IMR-90 (cell line): ENCODE data around the gene MDC1. TPM values are rescaled to one million over a fixed set of nuclear protein-coding genes. Genes with fewer than 3 reads are reported as not detected.

ENCODE experiments used
- ATAC-seq: fragments of 200-7000 bp; cut with Tn5 transposase; 2 replicates; pipeline ENCODE4 v1.9.1; 2020; ENCODE audit warnings: low read depth, mild to moderate bottlenecking, moderate library complexity
- BruUV-seq: library from RNA; stranded (reverse); fragments of 400-500 nt; replicated peaks from 2 replicates; lab custom pipeline; 2021; lab: Mats Ljungman, UMichigan
- CTCF ChIA-PET: fragments of 300-600 bp; formaldehyde crosslinking; extraction: SDS; loops from one replicate; lab custom pipeline; 2021; ENCODE audit warnings: antibody characterized with exemption; lab: Yijun Ruan, JAX
- POLR2A ChIA-PET: fragments of 300-600 bp; sonication (Branson Sonifier 250); formaldehyde crosslinking; loops from one replicate; lab custom pipeline; 2022; ENCODE audit warnings: antibody characterized with exemption; ENCODE audit not compliant: unreplicated experiment; lab: Charles Lee
- DNase-seq: peaks from one replicate; pipeline ENCODE4 v3.0.0; 2013
- H2AFZ ChIP-seq: replicated peaks from 2 replicates; pipeline ENCODE3; 2013; ENCODE audit warnings: low read length, mild to moderate bottlenecking; ENCODE audit not compliant: poor library complexity
- H2AK5ac ChIP-seq: 2 replicates; pipeline ENCODE4 v1.6.1; 2013; ENCODE audit warnings: low read depth, low read length, inconsistent platforms
- H2AK9ac ChIP-seq: replicated peaks from 2 replicates; pipeline ENCODE3; 2013; ENCODE audit warnings: mild to moderate bottlenecking, low read depth, low read length, moderate library complexity; ENCODE audit not compliant: poor library complexity
- H2BK120ac ChIP-seq: 2 replicates; pipeline ENCODE4 v1.6.1; 2013; ENCODE audit warnings: low read depth, low read length, inconsistent platforms
- H2BK15ac ChIP-seq: 3 replicates; pipeline ENCODE4 v1.6.1; 2013; ENCODE audit warnings: low read depth, low read length, inconsistent platforms
- H2BK20ac ChIP-seq: 2 replicates; pipeline ENCODE4 v1.6.1; 2013; ENCODE audit warnings: low read depth, mild to moderate bottlenecking, inconsistent platforms, low read length, moderate library complexity
- H2BK5ac ChIP-seq: 2 replicates; pipeline ENCODE4 v1.6.1; 2013; ENCODE audit warnings: mild to moderate bottlenecking, low read depth, low read length, inconsistent platforms; ENCODE audit not compliant: poor library complexity, severe bottlenecking
- H3K14ac ChIP-seq: replicated peaks from 2 replicates; pipeline ENCODE4 v1.6.1; 2013; ENCODE audit warnings: low read depth, low read length, inconsistent platforms
- H3K18ac ChIP-seq: 2 replicates; pipeline ENCODE4 v1.6.1; 2013; ENCODE audit warnings: low read depth, low read length, control low read depth
- H3K23ac ChIP-seq: 2 replicates; pipeline ENCODE4 v1.6.1; 2013; ENCODE audit warnings: low read depth, low read length, inconsistent platforms
- H3K27ac ChIP-seq: 2 replicates; pipeline ENCODE4 v1.5.1; 2013; ENCODE audit warnings: mild to moderate bottlenecking, control low read depth, low read length; ENCODE audit not compliant: insufficient read depth
- H3K27me3 ChIP-seq: 2 replicates; pipeline ENCODE4 v1.6.1; 2013; ENCODE audit warnings: low read length; ENCODE audit not compliant: control insufficient read depth, insufficient read depth
- H3K36me3 ChIP-seq: 2 replicates; pipeline ENCODE4 v1.6.1; 2013; ENCODE audit warnings: low read length, mixed read lengths; ENCODE audit not compliant: control insufficient read depth, insufficient read depth
- H3K4ac ChIP-seq: 2 replicates; pipeline ENCODE4 v1.6.1; 2013; ENCODE audit warnings: low read depth, low read length, inconsistent platforms
- H3K4me1 ChIP-seq: 2 replicates; pipeline ENCODE4 v1.6.1; 2013; ENCODE audit warnings: low read length, mixed read lengths; ENCODE audit not compliant: control insufficient read depth, insufficient read depth
- H3K4me2 ChIP-seq: 2 replicates; pipeline ENCODE4 v1.6.1; 2013; ENCODE audit warnings: low read depth, mild to moderate bottlenecking, control low read depth, low read length, moderate library complexity
- H3K4me3 ChIP-seq: 2 replicates; pipeline ENCODE4 v1.5.1; 2013; ENCODE audit warnings: low read depth, mild to moderate bottlenecking, control low read depth, low read length, moderate library complexity; ENCODE audit not compliant: insufficient read depth
- H3K56ac ChIP-seq: 2 replicates; pipeline ENCODE4 v1.6.1; 2013; ENCODE audit warnings: low read length, inconsistent platforms; ENCODE audit not compliant: insufficient read depth; ENCODE audit errors: extremely low read depth
- H3K79me1 ChIP-seq, 2 experiments: 2 replicates each; pipeline ENCODE4 v1.6.1; 2013; ENCODE audit warnings: low read length in 2 of 2, inconsistent platforms in 1 of 2, low read depth in 1 of 2
- H3K9ac ChIP-seq: 2 replicates; pipeline ENCODE4 v1.6.1; 2013; ENCODE audit warnings: low read depth, low read length, control low read depth
- H3K9me1 ChIP-seq: 2 replicates; pipeline ENCODE4 v1.6.1; 2013; ENCODE audit warnings: low read length, inconsistent platforms; ENCODE audit not compliant: insufficient read depth
- H3K9me3 ChIP-seq: 2 replicates; pipeline ENCODE4 v1.6.1; 2013; ENCODE audit warnings: low read length; ENCODE audit not compliant: control insufficient read depth, insufficient read depth
- H4K20me1 ChIP-seq: 2 replicates; pipeline ENCODE4 v1.6.1; 2013; ENCODE audit warnings: low read length, inconsistent platforms; ENCODE audit not compliant: insufficient read depth
- H4K5ac ChIP-seq: 2 replicates; pipeline ENCODE4 v1.6.1; 2013; ENCODE audit warnings: mild to moderate bottlenecking, low read depth, low read length, control low read depth
- H4K8ac ChIP-seq, 2 experiments: 2 replicates each; pipeline ENCODE4 v1.6.1; 2013; ENCODE audit warnings: low read depth in 2 of 2, low read length in 2 of 2, control low read depth in 1 of 2, inconsistent platforms in 1 of 2
- H4K91ac ChIP-seq: 2 replicates; pipeline ENCODE4 v1.6.1; 2013; ENCODE audit warnings: low read depth, low read length, inconsistent platforms; ENCODE audit not compliant: insufficient read depth
- BHLHE40 ChIP-seq: fragments of 150-350 bp; IDR thresholded peaks from 2 replicates; pipeline ENCODE4 v1.6.1; 2016; ENCODE audit warnings: mild to moderate bottlenecking, low read depth, low read length
- CEBPB ChIP-seq: IDR thresholded peaks from 2 replicates; pipeline ENCODE4 v1.6.1; 2012; ENCODE audit warnings: low read depth, low read length, improper control_type of control experiment
- CHD1 ChIP-seq: IDR thresholded peaks from 2 replicates; pipeline ENCODE4 v1.6.1; 2012; ENCODE audit warnings: low read depth, low read length, improper control_type of control experiment
- ELK1 ChIP-seq: fragments of 150-350 bp; IDR thresholded peaks from 2 replicates; pipeline ENCODE4 v1.6.1; 2016; ENCODE audit warnings: low read depth, mild to moderate bottlenecking, low read length, moderate library complexity, borderline replicate concordance
- FOS ChIP-seq: fragments of 150-350 bp; IDR thresholded peaks from 2 replicates; pipeline ENCODE4 v1.6.1; 2016; ENCODE audit warnings: low read depth, low read length
- MAZ ChIP-seq: IDR thresholded peaks from 2 replicates; pipeline ENCODE4 v1.6.1; 2012; ENCODE audit warnings: low read depth, mild to moderate bottlenecking, low read length, improper control_type of control experiment, moderate library complexity, borderline replicate concordance
- NFE2L2 ChIP-seq: fragments of 150-350 bp; IDR thresholded peaks from 2 replicates; pipeline ENCODE4 v1.6.1; 2016; ENCODE audit warnings: low read depth, mild to moderate bottlenecking, low read length
- POLR2A ChIP-seq: IDR thresholded peaks from 2 replicates; pipeline ENCODE4 v1.6.1; 2012; ENCODE audit warnings: mild to moderate bottlenecking, low read depth, low read length
- RAD21 ChIP-seq: IDR thresholded peaks from 2 replicates; pipeline ENCODE4 v1.6.1; 2012; ENCODE audit warnings: low read length, improper control_type of control experiment
- RCOR1 ChIP-seq: IDR thresholded peaks from 2 replicates; pipeline ENCODE4 v1.6.1; 2012; ENCODE audit warnings: mild to moderate bottlenecking, low read length, improper control_type of control experiment; ENCODE audit not compliant: insufficient replicate concordance
- RFX5 ChIP-seq: IDR thresholded peaks from 2 replicates; pipeline ENCODE4 v1.8.0; 2012; ENCODE audit warnings: low read depth, mild to moderate bottlenecking, low read length, moderate library complexity
- SMC3 ChIP-seq: fragments of 150-350 bp; IDR thresholded peaks from 2 replicates; pipeline ENCODE4 v1.6.1; 2016; ENCODE audit warnings: low read depth, mild to moderate bottlenecking, antibody characterized with exemption, low read length, moderate library complexity
- USF2 ChIP-seq: fragments of 150-350 bp; IDR thresholded peaks from 2 replicates; pipeline ENCODE4 v1.6.1; 2017; ENCODE audit warnings: mild to moderate bottlenecking, antibody characterized with exemption, low read length, low read depth
- WGBS, 2 experiments: methylation state at CpG; one replicate each; pipeline versions ENCODE4 v1.1.5 to v1.1.7; 2013; ENCODE audit warnings: missing lambda C conversion rate in 2 of 2; ENCODE audit not compliant: insufficient read length in 1 of 2; ENCODE audit errors: extremely low coverage in 2 of 2; 5-methylcytosine and 5-hydroxymethylcytosine counted together
- dilution Hi-C: fragments of 300-500 bp; cut with HindIII; formaldehyde crosslinking; loops from one replicate; pipeline ENCODE4 v1.14.3; 2018; ENCODE audit warnings: low sequenced_read_pairs; ENCODE audit not compliant: unreplicated experiment
- in situ Hi-C: fragments of 300-500 bp; cut with MboI; formaldehyde crosslinking; loops from 3 replicates; pipeline ENCODE4 v1.14.3; 2019; ENCODE audit warnings: low sequenced_read_pairs, inconsistent platforms, mixed read lengths
- intact Hi-C: fragments of 100-400 bp; cut with micrococcal nuclease; formaldehyde crosslinking; loops from 2 replicates; pipeline ENCODE4 v1.10.0; 2022
- polyA plus RNA-seq, 3 experiments: library from polyadenylated mRNA; depleted of rRNA; stranded (reverse); fragments of >200 nt; gene quantifications; 2 replicates each; pipeline ENCODE4 v1.2.3, GENCODE V29; 2012; ENCODE audit warnings: low replicate concordance in 1 of 3
- total RNA-seq: library from RNA; depleted of rRNA; stranded (reverse); fragments of >200 nt; gene quantifications from 2 replicates; pipeline ENCODE4 v1.2.3, GENCODE V29; 2012

Gene MDC1
- total and polyA plus RNA-seq, 2 of the 4 experiments (the other 2 are of a cell fraction), result 4.5 to 12.1 TPM

- intact Hi-C loops, result loop anchor here (1.0 kb wide), 1 partner anchor 35 kb away; no protein-coding TSS in a partner anchor
- ChIA-PET CTCF (interaction anchor here (0.7 to 2.2 kb wide), 2 partner anchors 8 to 36 kb away, joined by 3 to 6 read pairs; no protein-coding TSS in a partner anchor), POLR2A (interaction anchor here (0.5 to 0.6 kb wide), 3 partner anchors 15 to 60 kb away, joined by 3 to 7 read pairs (median 3); no protein-coding TSS in a partner anchor)
- Histone ChIP-seq H3K4ac (peak overlapping the region; percentile 98), H3K18ac (peak overlapping the region; percentile 93), H3K9me1 (peaks cover 13% of the 10 kb centered on the region), H3K14ac (peak overlapping the region; percentile 97), H2AK5ac (peak overlapping the region; percentile 98), H4K8ac (peak overlapping the region; percentile 88 to 96), H3K27me3 (no peaks in the 10 kb centered on the region), H2BK20ac (no peak overlapping the region), H3K4me1 (peaks cover 19% of the 10 kb centered on the region), H3K56ac (peak overlapping the region; percentile 95), H2BK5ac (peak overlapping the region; percentile 97), H3K36me3 (peaks cover 22% of the 10 kb centered on the region), H3K9me3 (no peaks in the 10 kb centered on the region), H4K20me1 (peaks cover 38% of the 10 kb centered on the region), H3K23ac (peak overlapping the region; percentile 93), H4K5ac (peak overlapping the region; percentile 71), H3K4me3 (peak overlapping the region; percentile 97), H4K91ac (peak overlapping the region; percentile 98), H2BK120ac (peak overlapping the region; percentile 82), H3K9ac (peak overlapping the region; percentile 97), H3K4me2 (peak overlapping the region; percentile 73), H3K79me1 (peaks cover 18 to 44% of the 10 kb centered on the region in 2 experiments; a peak in 3 of 4 replicates), H3K27ac (peak overlapping the region; percentile 99), H2AFZ (peak overlapping the region; percentile 89), H2BK15ac (peak overlapping the region; percentile 40; the same call in 1 of the 3 replicates), H2AK9ac (peak overlapping the region; percentile 100)
- no TSS peak for BruUV-seq
- 7% methylated on average over 3 of the region's 52 CpGs; no CpG with 5 or more reads in 1 of the 2 experiments for WGBS, 2 experiments
- ATAC-seq, result peak; percentile 63
- in situ Hi-C loops, result no loop called here
- dilution Hi-C loops, result no loop called here
- peak; percentile 96 for DNase-seq
- peak; percentile 45; the same call in 1 of the 2 replicates for TF ChIP-seq FOS
- TF ChIP-seq RCOR1, result peak; percentile 88
- TF ChIP-seq SMC3, result no peak
- no peak for TF ChIP-seq CEBPB
- TF ChIP-seq RFX5, result no peak
- TF ChIP-seq RAD21, result no peak
- peak; percentile 69; the same call in 1 of the 2 replicates for TF ChIP-seq USF2
- no peak for TF ChIP-seq NFE2L2
- TF ChIP-seq CHD1, result no peak
- peak; percentile 71; the same call in 1 of the 2 replicates for TF ChIP-seq BHLHE40
- TF ChIP-seq MAZ, result peak; percentile 95
- TF ChIP-seq POLR2A, result 0 out of 2 replicates have a peak, but pooled peaks have one; percentile 34
- TF ChIP-seq ELK1, result no peak
Observed at GRCh38 chr6:30686908-30687658, 30.0 kb downstream of the MDC1 start.
